Tibial nerve (tissue), 4 donors: ENCODE measurements around the gene TBC1D22A. TPM values are rescaled to one million over a fixed set of nuclear protein-coding genes. Genes with fewer than 3 reads are reported as not detected.

Experiments
- DNase-seq, 2 donors: peaks; one replicate each; pipeline ENCODE4 v3.0.0-alpha.2; 2019; ENCODE audit warnings: low spot score in 2 of 2
- H3K27ac ChIP-seq, 4 donors: fragments of 200-600 bp; sonication (generic) in 3 of 4; one replicate each; pipeline ENCODE4 v1.5.1; 2017 to 2019; ENCODE audit warnings: mild to moderate bottlenecking in 1 of 4
- H3K27me3 ChIP-seq, 2 donors: fragments of 200-600 bp; sonication (generic) in 1 of 2; one replicate each; pipeline versions ENCODE4 v1.5.1 to v1.6.0; 2017 to 2019
- H3K36me3 ChIP-seq, 3 donors: fragments of 200-600 bp; sonication (generic); one replicate each; pipeline ENCODE4 v1.5.1; 2018 to 2019
- H3K4me1 ChIP-seq, 4 donors: fragments of 200-600 bp; sonication (generic) in 3 of 4; one replicate each; pipeline ENCODE4 v1.5.1; 2017 to 2019
- H3K4me3 ChIP-seq, 4 donors: fragments of 200-600 bp; sonication (generic) in 3 of 4; one replicate each; pipeline ENCODE4 v1.5.1; 2017 to 2019; ENCODE audit warnings: mild to moderate bottlenecking in 1 of 4, moderate library complexity in 1 of 4
- H3K9me3 ChIP-seq, 4 donors: fragments of 200-600 bp; sonication (generic) in 3 of 4; one replicate each; pipeline ENCODE4 v1.5.1; 2017 to 2019
- EP300 ChIP-seq, 2 donors: sonication (generic); formaldehyde crosslinking; IDR thresholded peaks; one replicate each; pipeline ENCODE4 v1.6.1; 2017; ENCODE audit warnings: antibody characterized with exemption in 2 of 2, mild to moderate bottlenecking in 1 of 2
- POLR2A ChIP-seq, 2 donors: fragments of 450-650 bp; IDR thresholded peaks; one replicate each; pipeline ENCODE4 v1.6.1; 2017; ENCODE audit warnings: antibody characterized with exemption in 2 of 2, mild to moderate bottlenecking in 2 of 2, moderate library complexity in 2 of 2
- WGBS, 2 donors: methylation state at CpG; one replicate each; pipeline ENCODE4 v1.1.5; 2018; 5-methylcytosine and 5-hydroxymethylcytosine counted together
- total RNA-seq, 4 donors: library from RNA; depleted of rRNA; stranded (reverse); fragments of >200 nt; gene quantifications; one replicate each; pipeline ENCODE4 v1.1.0, GENCODE V29; 2016
- TF ChIP-seq, protein P1 (sequence below), 5 experiments: fragments of 200-600 bp in 3 of 5; fragments of 450-650 bp in 2 of 5; sonication (generic) in 3 of 5; IDR thresholded peaks; one replicate each; pipeline ENCODE4 v1.5.1; 2016 to 2019; ENCODE audit warnings: antibody characterized with exemption in 5 of 5, mild to moderate bottlenecking in 3 of 5, moderate library complexity in 2 of 5

Gene TBC1D22A
- total RNA-seq, 4 donors from 2014 or later, result 27.3 to 35.4 (median 29.3) TPM

DNA sequence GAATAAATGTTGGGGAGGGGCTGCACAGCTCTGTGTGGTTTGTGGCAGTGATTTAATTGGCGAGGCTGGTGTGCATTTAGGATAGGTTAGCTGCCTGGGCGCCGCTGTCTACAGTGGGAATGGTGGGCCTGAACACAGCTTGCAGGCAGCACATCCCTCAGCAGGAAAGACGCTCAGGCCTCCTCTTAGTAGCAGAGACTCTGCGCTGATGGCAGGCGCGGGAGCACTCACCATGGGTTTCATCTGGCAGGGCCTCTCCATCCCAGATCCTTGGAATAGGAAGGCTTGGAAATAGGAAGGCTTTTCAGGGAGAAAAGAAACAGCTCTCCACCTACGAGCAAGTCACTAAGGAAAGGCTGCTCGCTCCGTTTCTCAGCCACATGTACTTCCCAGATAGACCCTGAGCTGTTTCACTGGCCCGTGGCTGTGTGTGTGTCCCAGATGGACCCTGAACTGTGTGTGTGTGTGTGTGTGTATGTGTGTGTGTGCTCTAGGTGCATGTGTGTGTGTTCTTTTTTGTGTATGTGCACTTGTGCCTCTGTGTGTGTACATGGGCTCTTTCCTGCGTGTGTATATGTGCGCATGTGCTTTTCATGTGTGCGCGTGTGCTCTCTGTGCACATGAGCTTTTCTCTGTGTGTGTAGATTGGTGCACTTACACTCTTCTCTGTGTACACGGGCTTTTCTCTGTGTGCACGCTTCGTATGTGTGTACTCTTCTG, 144.0 kb downstream of the TBC1D22A start:
- Histone ChIP-seq H3K4me1 (peaks cover 0 to 13% (median 0%) of the 10 kb centered on the region in 4 donors), H3K36me3 (peaks cover 0 to 21% (median 0%) of the 10 kb centered on the region in 3 donors), H3K27me3 (no peaks in the 10 kb centered on the region), H3K9me3 (no peaks in the 10 kb centered on the region), H3K4me3 (no peak overlapping the region), H3K27ac (peak overlapping the region in 1 of 4 donors; percentile 33)
- DNase-seq, result no peak
- TF ChIP-seq, protein P1, sequence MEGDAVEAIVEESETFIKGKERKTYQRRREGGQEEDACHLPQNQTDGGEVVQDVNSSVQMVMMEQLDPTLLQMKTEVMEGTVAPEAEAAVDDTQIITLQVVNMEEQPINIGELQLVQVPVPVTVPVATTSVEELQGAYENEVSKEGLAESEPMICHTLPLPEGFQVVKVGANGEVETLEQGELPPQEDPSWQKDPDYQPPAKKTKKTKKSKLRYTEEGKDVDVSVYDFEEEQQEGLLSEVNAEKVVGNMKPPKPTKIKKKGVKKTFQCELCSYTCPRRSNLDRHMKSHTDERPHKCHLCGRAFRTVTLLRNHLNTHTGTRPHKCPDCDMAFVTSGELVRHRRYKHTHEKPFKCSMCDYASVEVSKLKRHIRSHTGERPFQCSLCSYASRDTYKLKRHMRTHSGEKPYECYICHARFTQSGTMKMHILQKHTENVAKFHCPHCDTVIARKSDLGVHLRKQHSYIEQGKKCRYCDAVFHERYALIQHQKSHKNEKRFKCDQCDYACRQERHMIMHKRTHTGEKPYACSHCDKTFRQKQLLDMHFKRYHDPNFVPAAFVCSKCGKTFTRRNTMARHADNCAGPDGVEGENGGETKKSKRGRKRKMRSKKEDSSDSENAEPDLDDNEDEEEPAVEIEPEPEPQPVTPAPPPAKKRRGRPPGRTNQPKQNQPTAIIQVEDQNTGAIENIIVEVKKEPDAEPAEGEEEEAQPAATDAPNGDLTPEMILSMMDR (IDR thresholded peaks at IDR 0.05), result no peak
- no peak for TF ChIP-seq EP300 (IDR thresholded peaks at IDR 0.05)
- 92 to 93% methylated on average over 17 to 18 of the region's 18 CpGs for WGBS, 2 donors

DNA sequence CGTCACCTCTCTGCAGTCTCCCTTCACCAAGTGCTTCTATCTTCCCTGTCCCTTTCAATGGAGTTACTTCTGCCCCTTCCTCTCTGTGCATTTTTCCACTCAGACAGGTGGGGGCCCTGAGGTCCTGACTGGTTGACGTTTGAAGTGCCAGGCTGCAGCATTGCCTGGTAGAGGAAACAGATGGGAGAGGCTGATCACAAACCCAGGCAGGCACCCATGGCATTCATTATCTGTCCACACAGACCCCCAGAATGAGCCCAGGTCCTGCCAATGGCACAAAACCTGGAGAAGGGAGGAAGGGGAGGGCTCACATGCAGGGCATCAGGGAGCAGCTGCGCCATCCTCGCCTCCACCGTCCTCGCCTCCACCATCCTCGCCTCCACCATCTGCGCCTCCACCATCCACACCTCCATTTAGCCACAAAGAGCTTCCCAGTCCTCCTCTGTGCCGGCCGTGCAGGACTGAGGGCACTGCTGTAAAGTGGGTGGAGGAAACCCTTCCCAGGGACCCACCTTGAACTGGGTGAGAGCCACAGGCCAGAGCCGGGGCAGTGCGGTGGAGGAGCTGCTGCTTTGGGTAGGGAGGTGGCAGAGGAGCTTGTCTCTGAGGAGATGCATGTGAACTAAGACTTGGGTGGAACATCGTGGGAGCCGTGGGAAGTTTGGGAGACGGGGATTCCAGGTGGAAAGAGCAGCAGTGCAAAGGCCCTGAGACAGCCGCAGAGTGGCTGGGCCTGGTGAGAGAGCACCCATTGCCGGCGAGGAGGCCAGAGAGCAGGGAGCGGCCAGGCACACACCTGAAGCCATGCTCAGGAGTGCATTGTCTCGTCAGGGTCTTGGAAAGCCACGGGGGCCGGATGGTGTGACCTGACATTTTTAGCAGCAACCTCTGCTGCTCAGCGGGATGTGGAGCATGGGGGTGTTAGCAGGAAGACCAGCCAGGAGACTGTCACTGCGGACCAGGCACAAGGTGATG, 145.1 kb downstream of the TBC1D22A start:
- Histone ChIP-seq H3K4me3 (no peak overlapping the region), H3K36me3 (peaks cover 0 to 26% (median 0%) of the 10 kb centered on the region in 3 donors), H3K9me3 (no peaks in the 10 kb centered on the region), H3K4me1 (peaks cover 0 to 13% (median 0%) of the 10 kb centered on the region in 4 donors), H3K27ac (peak overlapping the region in 1 of 4 donors; percentile 77), H3K27me3 (no peaks in the 10 kb centered on the region)
- no peak for TF ChIP-seq EP300 (IDR thresholded peaks at IDR 0.05)
- no peak for TF ChIP-seq POLR2A (IDR thresholded peaks at IDR 0.05)
- TF ChIP-seq, protein P1 (IDR thresholded peaks at IDR 0.05), result no peak
- 89 to 94% methylated on average over 24 of the region's 24 CpGs for WGBS, 2 donors
- DNase-seq, result no peak

DNA sequence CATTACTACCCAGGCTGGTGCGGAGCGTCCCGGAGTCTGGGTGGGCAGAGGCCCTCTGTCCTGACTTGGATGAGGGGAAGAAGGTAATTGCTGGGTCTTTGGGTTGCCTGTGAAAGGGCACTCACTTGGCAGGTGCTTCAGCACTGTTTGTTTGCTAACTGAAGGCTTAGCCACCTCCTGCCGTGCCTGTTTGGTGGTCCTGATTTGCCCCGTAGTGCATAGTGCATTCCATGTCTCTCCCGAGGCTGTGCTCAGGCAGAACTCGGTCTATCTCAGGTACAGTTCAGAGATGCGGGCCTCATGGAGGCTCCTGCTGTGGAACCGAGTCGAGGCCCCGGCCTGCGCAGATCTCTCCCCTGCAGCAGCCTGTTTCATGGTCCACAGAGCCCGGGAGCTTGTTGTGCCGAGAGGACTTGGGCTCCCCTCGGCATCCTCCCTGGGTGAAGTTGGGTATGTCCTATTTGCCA, 146.2 kb downstream of the TBC1D22A start:
- Histone ChIP-seq H3K36me3 (peaks cover 0 to 27% (median 0%) of the 10 kb centered on the region in 3 donors), H3K27me3 (no peaks in the 10 kb centered on the region), H3K27ac (peak overlapping the region in 2 of 4 donors; percentile 11 to 77), H3K4me1 (peaks cover 0 to 5% (median 0%) of the 10 kb centered on the region in 4 donors), H3K9me3 (no peaks in the 10 kb centered on the region), H3K4me3 (no peak overlapping the region)
- TF ChIP-seq, protein P1 (IDR thresholded peaks at IDR 0.05), result no peak
- TF ChIP-seq EP300 (IDR thresholded peaks at IDR 0.05) (no peak), POLR2A (IDR thresholded peaks at IDR 0.05) (no peak)
- DNase-seq, result no peak
- WGBS, 2 donors, result 81 to 85% methylated on average over 11 to 14 of the region's 15 CpGs

DNA sequence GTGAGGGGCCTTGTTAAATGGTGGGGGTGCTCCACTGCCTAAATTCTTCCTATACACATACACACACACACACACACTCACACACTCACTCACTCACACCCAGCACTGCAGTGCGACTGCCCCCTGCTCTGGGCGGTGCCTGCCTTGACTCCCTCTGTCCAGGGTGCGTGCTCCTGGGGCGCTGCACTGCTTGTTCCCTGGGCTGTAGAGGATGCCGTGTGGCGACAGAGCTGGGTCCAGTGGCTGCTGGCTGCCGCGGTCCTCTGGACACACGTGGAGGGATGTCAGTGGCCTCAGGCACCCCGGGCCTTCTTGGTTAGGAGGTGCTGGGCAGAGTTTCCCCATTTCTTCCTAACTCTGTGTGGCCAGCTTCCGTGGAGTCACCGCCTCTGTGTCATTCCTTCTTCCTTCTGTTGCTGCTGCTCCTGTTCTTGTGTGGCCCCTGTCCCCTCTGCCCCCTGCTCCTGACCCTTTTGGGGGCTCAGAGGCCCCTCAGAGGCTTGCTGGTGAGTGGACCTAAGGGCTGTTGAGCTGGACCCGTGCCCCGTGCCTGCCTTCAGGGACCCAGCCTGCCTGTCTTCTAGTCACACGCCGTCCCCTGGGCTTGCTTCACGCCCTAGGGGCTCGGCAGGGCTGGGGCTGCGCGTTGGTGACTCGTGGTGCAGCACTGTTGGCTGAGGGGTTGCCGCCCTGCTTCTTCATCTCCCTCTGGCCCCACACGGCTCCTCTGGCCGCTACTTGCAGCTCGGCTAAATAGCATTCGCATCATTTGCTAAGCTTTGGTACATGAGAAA, 147.0 kb downstream of the TBC1D22A start:
- Histone ChIP-seq H3K4me1 (peaks cover 0 to 5% (median 0%) of the 10 kb centered on the region in 4 donors), H3K27ac (peak overlapping the region in 2 of 4 donors; percentile 11 to 77), H3K9me3 (no peaks in the 10 kb centered on the region), H3K27me3 (no peaks in the 10 kb centered on the region), H3K4me3 (no peak overlapping the region), H3K36me3 (peaks cover 0 to 35% (median 0%) of the 10 kb centered on the region in 3 donors)
- WGBS, 2 donors, result 83 to 88% methylated on average over 26 of the region's 26 CpGs
- TF ChIP-seq POLR2A (IDR thresholded peaks at IDR 0.05) (no peak), EP300 (IDR thresholded peaks at IDR 0.05) (no peak)
- TF ChIP-seq, protein P1 (IDR thresholded peaks at IDR 0.05), result no peak
- no peak for DNase-seq
